Neutrophil (primary cell): ENCODE results near the gene MTIF2.

ENCODE experiments used
- H3K27ac ChIP-seq: fragments of 200-600 bp; sonication (generic); 2 replicates; pipeline ENCODE4 v1.5.1; 2016; ENCODE audit warnings: mild to moderate bottlenecking, moderate library complexity
- H3K27me3 ChIP-seq: fragments of 200-600 bp; sonication (generic); 2 replicates; pipeline ENCODE4 v1.6.0; 2016; ENCODE audit warnings: mild to moderate bottlenecking
- H3K36me3 ChIP-seq: fragments of 200-600 bp; sonication (generic); 2 replicates; pipeline ENCODE4 v1.5.1; 2017
- H3K4me1 ChIP-seq, 2 experiments: fragments of 200-600 bp in 1 of 2; sonication (generic) in 1 of 2; 1 replicate in 1 of 2; 2 replicates in 1 of 2; pipeline versions ENCODE4 v1.5.1 to v1.6.1; 2013 to 2016; ENCODE audit warnings: low read depth in 1 of 2, low read length in 1 of 2, mild to moderate bottlenecking in 1 of 2, moderate library complexity in 1 of 2; ENCODE audit not compliant: control insufficient read depth in 1 of 2, insufficient read depth in 1 of 2
- H3K4me3 ChIP-seq, 2 experiments: fragments of 200-600 bp in 1 of 2; sonication (generic) in 1 of 2; 1 replicate in 1 of 2; 2 replicates in 1 of 2; pipeline ENCODE4 v1.5.1; 2013 to 2016; ENCODE audit warnings: low read depth in 1 of 2, low read length in 1 of 2, mild to moderate bottlenecking in 1 of 2, moderate library complexity in 1 of 2
- H3K9me3 ChIP-seq: fragments of 200-600 bp; sonication (generic); 2 replicates; pipeline ENCODE4 v1.5.1; 2016
- TF ChIP-seq, protein P1 (sequence below): fragments of 200-600 bp; sonication (generic); IDR thresholded peaks from 2 replicates; pipeline ENCODE4 v1.5.1; 2016; ENCODE audit warnings: antibody characterized with exemption

Gene MTIF2

DNA sequence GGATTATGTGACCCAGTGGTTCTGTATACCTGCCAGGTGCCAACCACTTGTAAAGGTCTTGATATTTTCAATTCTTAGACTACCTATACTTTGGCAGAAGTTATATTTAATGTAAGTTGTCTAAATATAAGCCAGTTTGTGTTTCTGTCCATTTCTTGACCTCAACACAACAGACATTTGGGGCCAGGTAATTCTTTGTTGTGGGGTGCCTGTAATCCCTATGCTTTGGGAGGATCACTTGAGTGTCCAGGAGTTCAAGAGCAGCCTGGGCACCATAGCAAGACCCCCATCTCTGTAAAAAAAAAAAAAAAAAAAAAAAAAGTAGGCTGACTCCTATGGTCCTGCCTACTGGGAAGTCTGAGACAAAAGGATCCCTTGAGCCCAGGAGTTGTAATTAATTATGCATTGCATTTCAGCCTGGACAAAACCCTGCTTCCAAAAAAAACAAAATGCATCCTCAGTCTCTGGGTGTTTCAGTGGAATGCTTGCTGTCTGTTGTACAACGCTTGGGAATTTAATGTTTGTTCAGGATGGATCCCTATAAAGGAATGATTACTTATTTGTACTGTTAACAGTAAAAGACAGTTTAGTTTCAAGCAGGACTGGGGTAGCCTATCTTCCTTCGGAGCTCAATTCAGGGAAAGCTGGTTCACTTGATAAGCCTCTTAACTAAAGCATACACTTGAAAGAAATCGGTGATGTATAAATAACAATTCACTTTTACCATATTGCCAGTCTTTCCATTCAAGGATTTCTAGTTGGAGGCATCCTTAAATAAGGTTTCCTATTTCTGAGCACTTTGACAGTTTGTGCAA lies 33.1 kb downstream of the MTIF2 start:
- TF ChIP-seq, protein P1, sequence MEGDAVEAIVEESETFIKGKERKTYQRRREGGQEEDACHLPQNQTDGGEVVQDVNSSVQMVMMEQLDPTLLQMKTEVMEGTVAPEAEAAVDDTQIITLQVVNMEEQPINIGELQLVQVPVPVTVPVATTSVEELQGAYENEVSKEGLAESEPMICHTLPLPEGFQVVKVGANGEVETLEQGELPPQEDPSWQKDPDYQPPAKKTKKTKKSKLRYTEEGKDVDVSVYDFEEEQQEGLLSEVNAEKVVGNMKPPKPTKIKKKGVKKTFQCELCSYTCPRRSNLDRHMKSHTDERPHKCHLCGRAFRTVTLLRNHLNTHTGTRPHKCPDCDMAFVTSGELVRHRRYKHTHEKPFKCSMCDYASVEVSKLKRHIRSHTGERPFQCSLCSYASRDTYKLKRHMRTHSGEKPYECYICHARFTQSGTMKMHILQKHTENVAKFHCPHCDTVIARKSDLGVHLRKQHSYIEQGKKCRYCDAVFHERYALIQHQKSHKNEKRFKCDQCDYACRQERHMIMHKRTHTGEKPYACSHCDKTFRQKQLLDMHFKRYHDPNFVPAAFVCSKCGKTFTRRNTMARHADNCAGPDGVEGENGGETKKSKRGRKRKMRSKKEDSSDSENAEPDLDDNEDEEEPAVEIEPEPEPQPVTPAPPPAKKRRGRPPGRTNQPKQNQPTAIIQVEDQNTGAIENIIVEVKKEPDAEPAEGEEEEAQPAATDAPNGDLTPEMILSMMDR: no peak
- H3K27me3 ChIP-seq: no peaks in the 10 kb centered on the region
- no peak overlapping the region for H3K4me3 ChIP-seq
- peaks cover 39% of the 10 kb centered on the region for H3K36me3 ChIP-seq
- H3K4me1 ChIP-seq: peaks cover 18% of the 10 kb centered on the region in 2 experiments
- H3K27ac ChIP-seq: no peak overlapping the region
- H3K9me3 ChIP-seq: no peaks in the 10 kb centered on the region

- TF ChIP-seq, protein P1: no peak
- peak overlapping the region; percentile 94 for H3K27ac ChIP-seq
- peaks cover 18% of the 10 kb centered on the region in 2 experiments for H3K4me1 ChIP-seq
- H3K36me3 ChIP-seq: peaks cover 33% of the 10 kb centered on the region
- no peaks in the 10 kb centered on the region for H3K27me3 ChIP-seq
- no peaks in the 10 kb centered on the region for H3K9me3 ChIP-seq
- H3K4me3 ChIP-seq: peak overlapping the region; percentile 77 to 94
Observed at GRCh38 chr2:55233658-55233940, 35.4 kb downstream of the MTIF2 start.

DNA sequence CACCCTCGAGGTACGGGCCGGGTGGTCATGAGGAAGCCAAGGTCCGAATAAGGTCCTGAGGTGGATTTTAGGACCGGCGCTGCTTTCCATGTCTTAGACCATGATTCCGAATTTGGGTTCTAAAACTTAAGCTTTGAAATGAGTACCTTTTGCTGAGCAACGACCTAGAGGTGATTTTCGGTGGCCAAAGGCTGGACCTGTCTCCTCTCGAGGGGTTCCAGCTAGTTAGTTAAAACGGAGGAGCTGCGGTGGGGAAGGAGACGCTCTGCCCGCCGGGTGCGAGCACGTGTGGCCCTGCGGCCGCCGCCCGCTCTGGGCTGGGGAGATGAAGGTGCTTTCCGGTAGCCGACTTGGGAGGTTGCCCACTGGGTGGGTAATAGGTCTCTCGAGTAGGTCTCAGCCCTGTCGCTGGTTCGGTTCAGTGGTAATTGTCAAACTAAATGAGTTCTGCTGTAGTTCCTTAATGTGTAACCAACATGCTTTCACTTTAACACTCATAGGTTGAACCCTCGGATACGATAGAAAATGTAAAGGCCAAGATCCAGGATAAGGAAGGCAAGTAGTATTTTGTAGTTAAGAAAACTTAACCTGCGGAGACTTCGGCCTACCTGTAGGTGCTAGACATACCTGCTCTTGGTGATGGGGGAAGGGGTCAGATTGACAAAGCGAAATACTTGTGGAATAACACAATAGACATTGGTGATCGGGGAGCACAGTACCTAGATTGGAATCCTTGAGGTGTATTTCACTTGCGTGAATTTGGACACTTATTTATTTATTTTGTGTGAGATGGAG lies 36.0 kb downstream of the MTIF2 start:
- Histone ChIP-seq H3K27me3 (no peaks in the 10 kb centered on the region), H3K4me1 (peaks cover 21 to 22% of the 10 kb centered on the region in 2 experiments), H3K4me3 (peak overlapping the region; percentile 77 to 94), H3K36me3 (peaks cover 33% of the 10 kb centered on the region), H3K9me3 (no peaks in the 10 kb centered on the region), H3K27ac (peak overlapping the region; percentile 94)
- TF ChIP-seq, protein P1: no peak

DNA sequence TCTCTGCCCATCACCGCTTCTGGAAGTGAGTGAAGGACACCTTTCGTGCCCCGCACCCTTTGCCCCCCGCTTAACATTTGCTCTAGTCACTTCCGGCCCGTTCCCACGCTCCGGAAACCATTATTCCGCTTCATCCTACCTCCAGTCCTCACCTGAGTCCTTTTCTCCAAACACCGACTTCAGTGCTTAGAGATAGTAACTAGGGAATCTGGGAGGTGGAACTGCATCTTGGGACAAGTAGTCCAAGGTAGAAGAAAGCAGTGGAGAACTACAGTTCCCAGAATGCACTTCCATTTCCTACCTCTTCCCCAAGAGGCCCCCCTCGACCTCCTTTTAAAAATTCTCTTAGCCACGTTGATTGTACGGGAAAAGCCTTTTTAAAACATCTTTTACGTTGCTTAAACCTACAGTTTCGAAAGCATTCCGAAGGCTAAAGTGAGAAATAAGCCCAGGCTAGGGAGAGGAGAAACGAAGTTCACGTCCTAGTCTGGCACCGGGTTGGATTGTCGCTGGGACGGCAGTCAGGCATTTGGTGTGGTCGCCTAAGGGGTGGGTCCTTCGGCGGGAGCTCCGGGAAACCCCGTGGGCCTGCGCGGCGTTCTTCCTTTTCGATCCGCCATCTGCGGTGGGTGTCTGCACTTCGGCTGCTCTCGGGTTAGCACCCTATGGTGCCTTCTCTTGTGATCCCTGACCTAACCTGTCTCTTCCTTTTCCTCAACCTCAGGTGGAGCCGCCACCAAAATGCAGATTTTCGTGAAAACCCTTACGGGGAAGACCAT lies 36.8 kb downstream of the MTIF2 start, which contains the start of the genes CLHC1 and RPS27A:
CLHC1 (minus strand) TSS at position 210 of the 779 bp plus-strand sequence. CDS start 9,882 bp downstream, outside the sequence.
RPS27A (plus strand) TSS at position 605 of the 779 bp plus-strand sequence; CDS start at position 742, 137 bp downstream.
- Histone ChIP-seq H3K27me3 (no peaks in the 10 kb centered on the region), H3K4me3 (peak within 1 kb of the TSS; percentile 77 to 94), H3K36me3 (peaks cover 32% of the 10 kb centered on the region), H3K9me3 (no peaks in the 10 kb centered on the region), H3K27ac (peak within 1 kb of the TSS; percentile 94), H3K4me1 (peaks cover 27 to 28% of the 10 kb centered on the region in 2 experiments)
- TF ChIP-seq, protein P1: no peak

GRCh38 chr2:55231546-55232083 lies 37.4 kb downstream of the MTIF2 start:
- TF ChIP-seq, protein P1: no peak
- H3K36me3 ChIP-seq: peaks cover 25% of the 10 kb centered on the region
- no peaks in the 10 kb centered on the region for H3K27me3 ChIP-seq
- H3K9me3 ChIP-seq: no peaks in the 10 kb centered on the region
- H3K27ac ChIP-seq: peak overlapping the region; percentile 94
- H3K4me1 ChIP-seq: peaks cover 27 to 32% of the 10 kb centered on the region in 2 experiments
- peak overlapping the region; percentile 77 to 94 for H3K4me3 ChIP-seq
